HG03159 (cell line): Measurements from ENCODE around the gene GIPC2.
"Not testable (repeated sequence)": the region's sequence is repeated elsewhere in the genome, so short reads cannot be mapped to it uniquely, and the experiment has no call there.

ENCODE experiments used
- ATAC-seq: cut with Tn5 transposase; IDR thresholded peaks from one replicate; pipeline ENCODE4 v1.9.1; 2021; ENCODE audit warnings: mild to moderate bottlenecking, moderate library complexity; ENCODE audit not compliant: unreplicated experiment

Gene GIPC2

DNA sequence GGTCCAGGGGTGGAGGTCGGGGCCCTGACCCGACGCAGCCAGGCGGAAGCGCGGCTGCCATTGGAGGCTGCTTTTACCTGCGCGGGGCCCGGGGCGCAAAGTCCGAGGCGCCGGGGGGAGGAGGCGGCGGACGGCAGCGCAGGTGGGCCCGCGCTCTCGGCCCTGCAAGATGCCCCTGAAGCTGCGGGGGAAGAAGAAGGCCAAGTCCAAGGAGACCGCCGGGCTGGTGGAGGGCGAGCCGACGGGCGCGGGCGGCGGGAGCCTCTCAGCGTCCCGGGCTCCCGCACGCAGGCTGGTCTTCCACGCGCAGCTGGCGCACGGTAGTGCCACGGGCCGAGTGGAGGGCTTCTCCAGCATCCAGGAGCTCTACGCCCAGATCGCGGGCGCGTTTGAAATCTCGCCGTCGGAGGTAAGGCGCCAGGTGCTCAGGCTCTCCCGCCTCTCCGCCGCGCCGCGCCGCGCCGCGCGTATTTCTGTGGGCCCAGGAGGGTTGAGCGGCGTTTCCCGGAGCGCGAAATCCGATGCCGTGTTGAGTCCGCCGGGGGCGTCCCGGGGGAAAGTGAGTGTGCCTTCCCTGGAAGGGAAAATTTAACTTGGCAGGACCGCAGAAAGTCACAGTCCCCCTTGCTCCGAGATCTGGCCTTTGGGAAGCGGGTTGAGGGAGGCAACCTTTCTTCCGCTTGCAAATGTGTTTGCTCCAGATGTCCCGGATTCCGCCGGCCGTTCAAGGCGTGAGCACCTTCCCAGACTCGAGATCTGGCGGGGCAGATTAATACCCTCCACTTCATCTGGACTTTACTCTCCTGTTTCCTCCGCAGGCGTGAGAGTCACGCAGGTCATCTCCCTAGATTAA lies at the start of gene GIPC2:
GIPC2 (plus strand) TSS at position 41 of the 853 bp plus-strand sequence; CDS start at position 170, 129 bp downstream.
- no peak for ATAC-seq

DNA sequence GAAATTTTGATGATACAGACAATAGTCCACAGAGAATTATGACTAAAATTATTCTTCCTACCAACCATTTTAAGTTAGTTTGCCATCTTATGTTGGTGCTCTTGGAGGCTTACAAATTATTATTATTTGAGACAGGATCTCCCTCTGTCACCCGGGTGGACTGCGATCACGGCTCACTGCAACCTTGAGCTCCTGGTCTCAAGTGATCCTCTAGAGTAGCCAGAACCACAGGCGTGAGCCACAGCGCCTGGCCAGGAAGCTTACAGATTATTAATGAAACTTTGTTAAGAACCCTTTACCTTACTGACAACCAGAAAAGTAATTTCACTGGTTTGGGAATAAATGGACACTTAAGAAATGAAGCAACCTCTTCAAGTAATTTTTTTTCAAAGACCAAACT lies 49.0 kb upstream of the GIPC2 start:
- no peak for ATAC-seq

- ATAC-seq = not testable (repeated sequence)
These were observed 45.2 kb upstream of the GIPC2 start for GRCh38 chr1:78000536-78000935.

- ATAC-seq = no peak
These were observed 42.6 kb upstream of the GIPC2 start for GRCh38 chr1:78003070-78003746.

DNA sequence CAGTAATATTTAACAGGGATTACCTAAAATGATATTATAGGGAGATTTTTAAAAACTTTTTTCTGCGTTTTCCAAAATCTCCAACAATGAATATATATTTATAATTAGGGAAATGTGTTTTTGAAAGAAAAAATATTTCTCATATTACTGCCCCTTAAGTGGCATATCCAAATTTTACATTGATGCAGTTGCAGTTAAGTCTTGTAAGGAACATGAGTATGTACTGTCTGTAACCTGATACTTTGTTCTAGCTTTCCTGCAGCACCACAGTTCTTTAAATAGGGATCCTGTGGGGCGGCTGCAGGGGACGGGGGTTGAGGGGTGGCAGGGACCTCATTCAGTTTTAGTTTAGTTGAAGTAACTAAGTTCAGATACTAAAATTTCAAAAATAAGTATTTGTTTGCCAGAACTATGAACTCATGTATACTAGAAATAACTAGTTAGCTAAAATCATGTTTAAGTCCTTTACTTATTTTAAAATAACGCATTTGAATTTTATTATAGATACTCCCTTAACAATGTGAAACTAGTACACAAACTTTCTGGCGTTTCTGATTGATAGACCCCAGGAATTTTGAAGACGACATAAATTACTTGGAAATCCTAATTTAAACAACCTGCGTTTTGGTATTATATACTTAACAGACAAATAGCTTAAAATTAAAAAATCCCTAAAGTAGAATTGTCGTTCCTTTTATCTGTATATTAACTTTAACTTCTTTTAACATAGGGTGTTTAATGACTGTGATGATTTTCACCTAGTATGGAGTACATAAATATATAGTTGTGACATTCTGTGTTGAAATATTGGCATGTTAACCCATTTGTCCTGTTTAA lies 41.7 kb upstream of the GIPC2 start:
- peak; percentile 63 for ATAC-seq

DNA sequence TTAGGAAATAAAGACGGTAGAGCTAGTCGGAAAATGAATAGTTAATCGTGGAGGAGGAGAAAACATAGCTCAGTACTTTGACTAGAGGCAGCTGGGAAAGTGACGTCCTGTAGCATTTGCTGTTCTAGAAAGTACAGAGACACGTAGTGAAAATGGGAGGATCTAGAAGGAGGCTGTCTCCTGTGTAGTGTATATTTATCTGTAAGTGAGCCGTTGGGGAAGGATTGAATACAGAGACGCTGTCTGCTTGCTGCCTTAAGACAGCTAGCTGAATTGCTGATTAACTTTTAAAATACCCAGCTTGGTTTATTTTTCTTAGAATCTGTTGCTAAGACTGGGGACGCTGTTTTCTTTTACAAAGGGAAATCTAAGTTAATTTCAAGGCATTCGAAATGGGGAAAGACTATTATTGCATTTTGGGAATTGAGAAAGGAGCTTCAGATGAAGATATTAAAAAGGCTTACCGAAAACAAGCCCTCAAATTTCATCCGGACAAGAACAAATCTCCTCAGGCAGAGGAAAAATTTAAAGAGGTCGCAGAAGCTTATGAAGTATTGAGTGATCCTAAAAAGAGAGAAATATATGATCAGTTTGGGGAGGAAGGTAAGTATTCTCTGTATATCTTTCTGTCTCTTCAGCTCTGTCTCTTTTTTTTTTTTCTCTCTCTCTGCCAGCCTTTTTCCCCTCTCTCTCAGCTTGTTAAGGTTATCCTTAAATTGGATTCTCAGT lies 40.9 kb upstream of the GIPC2 start, which contains the start of gene DNAJB4:
DNAJB4 (plus strand) TSS at position 221 of the 729 bp plus-strand sequence; CDS start at position 393, 172 bp downstream.
- ATAC-seq = peak; percentile 98

DNA sequence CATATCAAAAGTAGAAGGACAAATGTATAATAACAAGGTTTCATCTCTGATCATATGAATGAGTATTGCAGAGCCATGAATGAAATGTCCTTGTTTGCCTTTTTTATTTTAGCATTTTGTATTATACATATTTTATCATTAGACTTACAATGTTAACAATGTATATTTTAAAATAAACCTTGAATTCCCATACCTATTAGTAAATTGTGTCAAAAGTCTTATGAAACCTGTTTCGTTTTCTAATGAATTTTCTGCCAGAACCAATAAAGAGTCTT lies 40.4 kb upstream of the GIPC2 start:
- ATAC-seq = no peak

DNA sequence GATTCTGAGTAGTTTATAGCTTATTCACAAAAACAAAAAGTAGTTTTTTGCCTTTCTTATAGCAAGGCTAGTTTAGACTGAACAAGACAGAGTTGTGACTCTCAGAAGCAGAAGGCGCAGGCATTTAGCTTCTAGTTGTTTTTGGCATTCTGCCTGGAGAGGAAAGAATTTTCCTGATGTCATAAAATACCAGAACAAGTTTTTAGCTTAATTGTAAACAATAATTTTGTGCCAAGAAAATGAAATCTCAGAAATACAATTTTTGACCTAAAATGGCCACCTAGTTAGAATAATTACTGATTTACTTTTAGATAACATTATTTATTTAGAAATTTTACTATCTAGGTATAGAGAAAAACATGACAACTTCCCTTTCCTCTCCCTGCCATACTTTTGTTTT lies 40.0 kb upstream of the GIPC2 start:
- no peak for ATAC-seq

DNA sequence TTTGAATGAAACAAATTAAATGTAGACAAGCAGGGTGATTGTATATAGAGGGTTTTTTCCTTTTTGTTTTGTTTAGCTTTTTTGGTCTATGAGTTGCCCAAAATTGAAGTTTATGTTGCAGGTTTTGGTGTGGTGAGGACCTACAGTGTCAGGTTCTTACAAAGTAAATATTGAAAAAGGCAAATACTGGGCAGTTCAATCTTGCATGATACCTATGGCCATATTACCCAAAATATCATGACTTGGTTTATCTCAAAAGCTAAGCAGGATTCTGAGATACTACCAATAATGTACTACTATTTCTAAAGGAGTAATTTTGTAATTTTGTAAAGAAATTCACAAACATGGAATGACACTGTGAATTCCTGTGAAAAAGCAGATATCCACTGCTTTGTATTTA lies 39.2 kb upstream of the GIPC2 start:
- no peak for ATAC-seq

GRCh38 chr1:78007677-78008341 lies 38.0 kb upstream of the GIPC2 start:
- no peak for ATAC-seq

- ATAC-seq = no peak
These were observed 36.5 kb upstream of the GIPC2 start for GRCh38 chr1:78009276-78009675.

DNA sequence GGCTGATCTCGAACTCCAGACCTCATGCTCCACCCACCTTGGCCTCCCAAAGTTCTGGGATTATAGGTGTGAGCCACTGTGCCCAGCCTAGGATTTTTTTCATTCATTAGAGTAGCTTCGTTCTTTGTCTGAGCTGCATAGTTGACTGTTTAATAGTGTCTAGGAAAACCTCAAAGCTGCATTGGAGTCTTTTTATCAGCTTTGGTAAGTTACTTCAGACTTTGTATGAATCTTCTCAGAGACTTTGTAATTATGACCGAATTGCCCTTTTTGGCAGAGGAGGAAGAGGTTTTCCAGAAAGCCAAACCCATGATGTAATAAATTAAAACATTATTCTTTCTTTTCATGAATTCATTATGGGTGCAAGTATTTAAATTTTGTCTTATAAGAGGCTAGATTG lies 35.9 kb upstream of the GIPC2 start:
- no peak for ATAC-seq

DNA sequence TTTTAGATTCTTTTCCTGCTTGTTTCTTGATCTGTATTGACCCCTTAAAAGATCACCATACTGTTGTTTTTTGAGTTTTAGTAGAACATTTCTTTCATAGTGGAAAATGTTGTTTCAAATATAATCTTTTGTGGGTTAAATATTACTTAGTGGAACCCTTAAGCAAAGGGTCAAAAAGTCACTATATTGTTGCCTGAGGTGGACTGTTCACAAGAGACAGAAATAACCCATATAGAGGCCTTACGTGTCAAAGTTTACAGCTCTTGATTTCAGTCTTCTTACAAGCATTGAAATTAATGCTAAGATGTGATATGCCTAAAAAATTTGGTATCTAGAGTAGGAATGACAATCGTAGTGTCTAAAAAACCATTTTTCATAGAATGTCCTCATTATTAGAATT lies 34.7 kb upstream of the GIPC2 start:
- no peak for ATAC-seq

- no peak for ATAC-seq
These were observed 30.6 kb upstream of the GIPC2 start for GRCh38 chr1:78015148-78015547.

GRCh38 chr1:78019024-78019423 lies 26.7 kb upstream of the GIPC2 start:
- ATAC-seq = no peak

DNA sequence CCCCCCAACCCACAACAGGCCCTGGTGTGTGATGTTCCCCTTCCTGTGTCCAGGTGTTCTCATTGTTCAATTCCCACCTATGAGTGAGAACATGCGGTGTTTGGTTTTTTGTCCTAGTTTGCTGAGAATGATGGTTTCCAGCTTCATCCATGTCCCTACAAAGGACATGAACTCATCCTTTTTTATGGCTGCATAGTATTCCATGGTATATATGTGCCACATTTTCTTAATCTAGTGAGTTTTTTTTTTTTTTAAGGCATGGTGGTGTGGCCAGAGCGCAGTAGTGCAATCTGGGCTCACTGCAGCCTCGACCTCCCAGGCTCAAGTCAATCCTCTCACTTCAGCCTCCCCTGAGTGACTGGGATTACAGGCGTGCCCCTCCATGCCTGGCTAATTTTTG lies 24.6 kb upstream of the GIPC2 start:
- ATAC-seq = not testable (repeated sequence)

DNA sequence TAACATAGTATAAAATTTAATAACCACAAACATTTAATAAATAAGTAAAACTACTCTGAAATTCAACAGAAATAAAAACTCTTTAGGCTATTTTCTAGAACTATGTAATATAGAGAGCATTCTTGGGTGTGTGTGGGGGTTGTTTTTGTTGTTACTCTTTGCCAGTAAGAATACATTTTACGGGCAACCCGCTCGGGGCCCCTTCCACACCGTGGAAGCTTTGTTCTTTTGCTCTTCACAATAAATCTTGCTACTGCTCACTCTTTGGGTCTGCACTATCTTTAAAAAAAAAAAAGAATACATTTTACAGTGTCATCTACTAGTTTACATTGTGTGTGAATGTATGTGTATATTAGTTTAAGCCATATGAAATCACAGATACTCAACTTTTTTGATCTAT lies 16.0 kb upstream of the GIPC2 start:
- ATAC-seq = no peak

DNA sequence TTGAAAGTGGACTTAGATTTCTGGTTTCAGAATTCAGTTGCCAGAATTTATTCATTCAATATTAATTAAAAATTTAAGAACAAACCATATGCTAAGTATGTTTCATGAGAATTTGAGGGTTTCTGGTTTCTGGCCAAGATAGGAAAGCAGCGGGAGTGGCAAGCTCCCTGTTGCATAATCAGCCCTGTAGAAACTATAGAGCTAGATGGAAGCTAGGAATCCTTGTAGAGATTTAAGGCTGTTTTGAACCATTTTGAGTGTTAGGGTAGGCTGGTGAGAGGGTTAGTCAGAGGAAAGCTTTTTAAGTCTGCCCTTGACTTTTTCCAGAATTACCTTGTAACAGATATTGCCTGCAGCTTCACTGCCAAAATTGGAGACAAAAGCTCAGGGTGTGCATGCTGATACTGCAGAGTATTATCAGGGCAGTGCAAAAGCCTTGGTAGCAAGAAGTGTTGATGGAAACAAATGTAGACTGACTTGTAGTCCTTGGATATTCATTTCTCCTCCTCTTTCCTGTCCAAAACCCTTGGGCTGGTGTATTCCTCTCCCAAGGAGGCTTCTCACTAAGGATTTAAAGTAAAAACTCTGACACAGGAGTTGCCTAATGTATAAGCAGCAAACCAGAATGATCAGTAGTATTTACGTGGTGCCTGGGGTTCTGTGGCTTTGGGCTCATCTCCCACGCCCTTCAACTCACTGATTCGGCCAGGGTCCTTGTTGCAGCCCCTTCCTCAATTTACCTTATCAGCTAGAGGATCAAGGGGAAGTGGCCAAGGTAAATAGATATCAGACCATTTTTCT lies 12.6 kb upstream of the GIPC2 start:
- no peak for ATAC-seq

DNA sequence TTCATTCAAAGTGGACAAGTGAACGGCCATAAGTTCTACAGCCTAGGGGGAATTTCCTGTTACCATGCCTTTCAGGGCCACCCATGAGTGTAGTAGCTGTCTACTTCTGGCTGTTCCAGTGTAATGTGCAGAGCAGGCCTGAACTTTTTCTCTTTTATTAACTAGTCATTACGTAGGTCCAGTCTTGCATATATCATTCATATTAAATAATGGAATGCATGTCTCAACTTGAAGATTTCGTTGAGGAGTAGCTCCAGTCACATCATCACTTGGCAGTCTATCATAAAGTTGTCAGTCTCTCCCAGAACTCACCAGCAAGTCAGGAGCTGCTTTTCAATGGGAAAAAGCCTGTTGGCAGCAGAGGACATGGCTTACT lies 12.0 kb upstream of the GIPC2 start:
- ATAC-seq = no peak

- no peak for ATAC-seq
These were observed 10.6 kb upstream of the GIPC2 start for GRCh38 chr1:78035121-78035520.
